Superior temporal gyrus (tissue), 1 donor: Measurements from ENCODE around the gene WDR6.

Experiments
- DNase-seq: peaks from one replicate; pipeline ENCODE4 v3.0.0-alpha.2; 2016; ENCODE audit errors: extremely low spot score

Gene WDR6

GRCh38 chr3:49015765-49016164 lies 8.6 kb downstream of the WDR6 start:
- no peak for DNase-seq

- no peak for DNase-seq
These were observed 9.4 kb downstream of the WDR6 start for GRCh38 chr3:49016414-49017228.

- no peak for DNase-seq
These were observed 10.2 kb downstream of the WDR6 start for GRCh38 chr3:49017229-49017970.

GRCh38 chr3:49017971-49018706 lies 10.9 kb downstream of the WDR6 start, which contains the start of gene DALRD3:
DALRD3 (minus strand) TSS chr3:49018580; CDS start chr3:49018564, 16 bp downstream.
- peak; percentile 82 for DNase-seq

- DNase-seq = no peak
These were observed 11.5 kb downstream of the WDR6 start for GRCh38 chr3:49018707-49019006.

DNA sequence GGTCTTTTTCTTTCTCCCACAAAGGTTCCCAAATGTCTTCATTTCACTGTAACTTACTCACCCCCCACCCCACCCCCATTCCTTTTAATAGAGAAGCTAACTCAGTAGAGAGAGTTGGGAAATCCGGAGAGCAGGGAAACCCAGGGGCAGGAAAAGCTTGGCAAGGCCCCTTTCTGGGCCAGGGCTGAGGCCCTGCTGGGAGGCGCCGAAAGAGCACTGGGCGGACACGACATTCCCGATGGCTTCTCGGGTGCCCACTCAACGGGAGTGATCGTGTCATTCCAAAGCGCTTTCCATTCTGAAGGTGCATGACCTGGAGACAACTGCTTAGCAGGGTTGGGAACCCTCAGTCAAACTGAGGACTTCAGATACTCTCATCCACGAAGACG lies 12.7 kb downstream of the WDR6 start:
- no peak for DNase-seq

- DNase-seq = no peak
These were observed 13.4 kb downstream of the WDR6 start for GRCh38 chr3:49020330-49021212.

DNA sequence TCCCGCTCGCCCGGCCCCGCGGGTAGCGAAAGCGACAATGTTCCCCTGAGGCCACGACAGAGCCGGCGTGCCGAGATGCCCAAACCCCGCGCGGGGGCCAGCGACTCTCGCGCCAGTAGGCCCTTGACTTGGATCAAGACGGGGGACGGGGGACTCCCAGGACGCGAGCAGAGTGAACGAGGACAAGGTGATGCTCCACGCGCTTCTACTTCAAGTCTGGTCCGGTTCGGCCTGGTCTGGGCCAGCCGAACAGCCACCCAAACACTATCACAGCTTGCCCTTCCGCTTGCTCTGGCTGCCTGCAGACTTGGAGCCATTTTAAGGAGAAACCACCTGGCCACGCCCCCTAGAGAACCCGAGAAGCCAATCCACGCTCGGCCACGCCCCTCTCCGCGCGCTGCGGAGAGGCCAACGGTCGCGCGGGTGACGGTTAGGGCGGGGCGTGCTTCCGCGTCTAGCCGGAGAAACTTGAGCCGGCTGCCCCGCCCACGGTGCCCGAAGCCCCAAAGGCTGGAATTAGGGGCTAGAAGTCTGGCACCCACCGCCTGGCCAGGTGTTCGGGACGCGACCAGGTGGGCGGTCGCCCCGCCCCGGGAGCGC lies 14.1 kb downstream of the WDR6 start:
- peak; percentile 98 for DNase-seq

DNA sequence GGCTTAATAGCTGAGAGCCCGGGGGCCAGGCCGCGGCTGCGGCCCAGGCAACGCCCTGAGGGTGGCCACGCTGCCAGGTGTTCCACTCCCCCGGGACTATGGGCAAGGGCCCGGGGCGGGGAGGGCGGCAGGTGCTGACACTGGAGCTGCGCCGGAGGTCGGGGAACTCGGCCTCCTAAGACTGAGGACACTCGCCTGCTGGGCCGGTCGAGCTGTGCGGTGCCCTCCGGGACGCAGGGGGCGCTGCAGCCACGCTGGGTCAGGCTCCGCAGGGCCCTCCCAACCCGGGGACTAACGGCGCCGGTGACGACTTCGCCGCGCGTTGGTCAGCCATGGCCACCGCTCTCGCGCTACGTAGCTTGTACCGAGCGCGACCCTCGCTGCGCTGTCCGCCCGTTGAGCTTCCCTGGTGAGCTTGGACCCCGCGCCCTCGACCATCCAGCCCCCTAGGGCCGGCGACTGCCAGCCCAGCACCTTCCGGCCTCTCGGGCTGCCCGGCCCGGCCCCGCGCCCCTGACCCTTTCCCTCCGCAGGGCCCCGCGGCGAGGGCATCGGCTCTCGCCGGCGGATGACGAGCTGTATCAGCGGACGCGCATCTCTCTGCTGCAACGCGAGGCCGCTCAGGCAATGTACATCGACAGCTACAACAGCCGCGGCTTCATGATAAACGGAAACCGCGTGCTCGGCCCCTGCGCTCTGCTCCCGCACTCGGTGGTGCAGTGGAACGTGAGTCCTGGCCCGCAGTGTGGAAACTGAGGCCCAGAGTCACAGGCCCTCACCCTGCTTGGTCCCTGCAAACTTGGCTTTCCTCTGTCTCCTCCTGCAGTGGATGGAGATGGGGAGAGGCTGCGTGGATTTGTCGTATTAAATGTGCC lies 14.9 kb downstream of the WDR6 start, which contains the start of gene NDUFAF3:
NDUFAF3 (plus strand) TSS at position 309 of the 875 bp plus-strand sequence; CDS start at position 333, 24 bp downstream.
- peak; percentile 89 for DNase-seq

DNA sequence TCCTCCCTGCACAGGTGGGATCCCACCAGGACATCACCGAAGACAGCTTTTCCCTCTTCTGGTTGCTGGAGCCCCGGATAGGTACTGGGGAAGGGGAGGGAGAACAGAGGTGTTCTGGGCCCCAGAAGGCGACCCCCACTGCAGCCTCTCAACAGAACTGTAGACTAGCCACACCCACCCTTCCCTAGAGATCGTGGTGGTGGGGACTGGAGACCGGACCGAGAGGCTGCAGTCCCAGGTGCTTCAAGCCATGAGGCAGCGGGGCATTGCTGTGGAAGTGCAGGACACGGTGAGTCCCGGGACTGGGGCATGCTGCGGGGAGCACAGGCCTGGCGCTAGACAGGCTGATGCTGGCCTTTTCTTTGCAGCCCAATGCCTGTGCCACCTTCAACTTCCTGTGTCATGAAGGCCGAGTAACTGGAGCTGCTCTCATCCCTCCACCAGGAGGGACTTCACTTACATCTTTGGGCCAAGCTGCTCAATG lies 15.5 kb downstream of the WDR6 start:
- DNase-seq = no peak

GRCh38 chr3:49023775-49024174 lies 16.6 kb downstream of the WDR6 start:
- DNase-seq = no peak

DNA sequence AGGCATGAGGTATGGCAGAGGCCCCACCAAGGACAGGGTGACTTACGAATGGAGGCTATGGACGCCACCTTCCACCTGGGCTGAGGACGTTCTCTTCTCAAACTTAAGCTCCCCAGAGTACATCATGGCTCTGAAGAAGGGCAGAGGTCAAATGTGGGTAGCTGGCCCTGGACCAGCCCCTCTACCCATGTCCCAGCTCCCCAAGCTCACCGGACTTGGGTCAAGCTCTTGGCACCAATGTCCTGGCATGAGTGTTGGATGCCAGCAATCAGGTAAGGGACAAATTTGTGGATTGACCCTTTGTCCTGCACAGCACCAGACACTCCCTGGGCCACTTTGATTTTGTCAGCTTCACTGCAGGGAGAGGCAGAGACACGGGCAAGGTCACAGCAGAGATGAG lies 17.3 kb downstream of the WDR6 start:
- DNase-seq = no peak

DNA sequence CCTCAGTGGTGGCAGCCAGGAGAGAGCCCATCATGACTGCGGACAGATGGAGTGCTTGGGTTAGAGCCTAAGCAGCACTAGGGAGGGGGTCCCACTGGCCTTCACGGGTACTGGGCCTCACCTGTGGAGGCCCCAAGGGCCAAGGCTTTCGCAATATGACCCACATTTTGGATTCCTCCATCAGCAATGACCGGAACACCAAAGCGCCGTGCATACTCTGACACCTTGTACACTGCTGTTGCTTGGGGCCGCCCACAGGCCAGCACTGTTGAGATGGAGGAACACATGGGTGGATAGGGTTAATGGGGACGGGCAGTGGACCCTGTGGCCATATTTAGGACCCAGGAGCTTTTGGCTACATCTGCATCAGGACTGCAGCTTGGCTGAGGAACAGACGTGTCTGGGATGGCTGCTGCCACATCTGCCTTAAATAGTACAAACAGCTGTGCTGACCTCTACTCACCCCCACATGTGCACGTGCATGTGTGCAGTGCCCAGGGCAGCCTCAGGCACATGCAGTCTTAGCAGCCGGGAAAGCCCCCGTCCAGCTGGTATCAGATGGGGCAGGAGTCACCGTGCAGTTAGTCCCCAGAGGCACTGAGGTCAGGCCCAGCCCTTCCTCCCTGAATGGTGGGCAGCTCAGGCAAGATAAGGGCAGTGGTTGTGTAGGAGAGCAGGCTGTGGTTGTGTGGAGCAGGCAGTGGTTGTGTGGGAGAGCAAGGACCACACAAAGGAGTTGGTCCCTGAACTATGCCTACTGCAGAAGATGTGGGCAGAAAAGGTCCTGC lies 18.0 kb downstream of the WDR6 start:
- no peak for DNase-seq

- DNase-seq = no peak
These were observed 18.8 kb downstream of the WDR6 start for GRCh38 chr3:49025793-49026520.

DNA sequence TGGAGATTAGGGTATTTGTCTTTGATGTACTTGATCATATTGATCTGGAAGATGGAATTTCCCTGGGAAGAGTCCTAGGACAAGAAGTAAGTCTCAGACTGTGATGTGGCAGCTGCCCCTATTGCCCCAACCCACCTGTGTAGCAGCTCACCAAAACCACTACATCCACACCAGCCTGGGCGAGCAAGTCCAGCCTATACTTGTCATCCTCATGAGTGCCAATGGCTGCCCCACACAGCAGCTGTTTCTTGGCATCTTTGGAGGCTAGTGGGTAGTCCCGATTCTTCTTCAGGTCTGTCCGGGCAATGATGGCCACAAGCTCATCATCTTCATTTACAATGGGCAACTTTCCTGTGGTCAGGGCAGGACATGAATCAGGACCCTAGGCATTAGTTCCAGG lies 19.3 kb downstream of the WDR6 start:
- DNase-seq = no peak

DNA sequence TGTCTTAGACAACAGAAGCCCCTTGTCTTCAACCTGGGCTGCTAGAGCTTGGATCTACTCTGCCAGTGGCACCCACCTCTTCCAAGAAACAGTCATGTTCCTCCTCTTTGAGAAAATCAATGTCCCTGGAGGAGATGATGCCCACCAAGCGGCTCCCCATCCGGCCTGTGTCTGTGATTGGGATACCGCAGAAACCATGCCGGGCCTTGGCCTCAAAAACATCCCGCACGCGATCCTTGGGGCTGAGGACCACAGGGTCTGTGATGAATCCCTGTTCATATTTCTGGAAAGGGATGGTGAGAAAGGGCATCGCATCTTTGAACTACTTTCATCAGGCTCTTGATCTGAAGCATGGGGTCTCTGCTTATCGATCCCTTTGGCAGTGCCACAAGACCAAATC lies 20.4 kb downstream of the WDR6 start:
- DNase-seq = no peak

DNA sequence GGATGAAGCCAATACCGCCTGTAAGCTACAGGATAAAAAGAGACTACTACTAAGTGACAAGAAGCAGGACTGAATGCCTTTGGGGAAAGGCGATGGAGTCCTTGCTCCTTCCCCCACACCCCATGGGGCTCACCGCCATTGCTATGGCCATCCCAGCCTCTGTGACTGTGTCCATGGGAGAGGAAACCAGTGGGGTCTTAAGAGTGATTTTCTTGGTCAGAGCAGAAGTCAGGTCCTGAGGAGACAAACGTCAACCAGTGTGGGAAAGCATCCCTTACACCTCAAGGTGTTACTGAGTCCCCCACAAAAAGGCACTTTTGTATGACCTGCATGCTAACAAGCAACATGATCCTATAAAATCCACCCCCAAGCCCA lies 21.1 kb downstream of the WDR6 start:
- no peak for DNase-seq
